ENCODE measurements around the gene IGFN1.
A peak's percentile ranks its signal among the peaks of the same experiment; 100 is the strongest.
"Not testable (repeated sequence)": the region's sequence is repeated elsewhere in the genome, so short reads cannot be mapped to it uniquely, and the experiment has no call there.

IGFN1 gene

GRCh38 chr1:201253906-201254624 is 63.4 kb downstream of the IGFN1 start:
- Histone ChIP-seq H3K9me3 (ENCODE audit: control insufficient read depth, low read length) (no peaks in the 10 kb centered on the region), H3K27me3 (replicated peaks; ENCODE audit: control insufficient read depth, insufficient read depth, low read length, poor library complexity, severe bottlenecking) (no peaks in the 10 kb centered on the region), H3K4me3 (ENCODE audit: insufficient read depth, low read depth, low read length, poor library complexity, severe bottlenecking) (no peak overlapping the region), H3K36me3 (ENCODE audit: control insufficient read depth, insufficient read depth, low read length) (no peaks in the 10 kb centered on the region), H3K4me1 (ENCODE audit: control insufficient read depth, insufficient read depth, low read length, poor library complexity, severe bottlenecking) (no peaks in the 10 kb centered on the region), H3K27ac (ENCODE audit: insufficient read depth, low read length, poor library complexity, severe bottlenecking) (no peak overlapping the region)
- no peak for DNase-seq

DNA sequence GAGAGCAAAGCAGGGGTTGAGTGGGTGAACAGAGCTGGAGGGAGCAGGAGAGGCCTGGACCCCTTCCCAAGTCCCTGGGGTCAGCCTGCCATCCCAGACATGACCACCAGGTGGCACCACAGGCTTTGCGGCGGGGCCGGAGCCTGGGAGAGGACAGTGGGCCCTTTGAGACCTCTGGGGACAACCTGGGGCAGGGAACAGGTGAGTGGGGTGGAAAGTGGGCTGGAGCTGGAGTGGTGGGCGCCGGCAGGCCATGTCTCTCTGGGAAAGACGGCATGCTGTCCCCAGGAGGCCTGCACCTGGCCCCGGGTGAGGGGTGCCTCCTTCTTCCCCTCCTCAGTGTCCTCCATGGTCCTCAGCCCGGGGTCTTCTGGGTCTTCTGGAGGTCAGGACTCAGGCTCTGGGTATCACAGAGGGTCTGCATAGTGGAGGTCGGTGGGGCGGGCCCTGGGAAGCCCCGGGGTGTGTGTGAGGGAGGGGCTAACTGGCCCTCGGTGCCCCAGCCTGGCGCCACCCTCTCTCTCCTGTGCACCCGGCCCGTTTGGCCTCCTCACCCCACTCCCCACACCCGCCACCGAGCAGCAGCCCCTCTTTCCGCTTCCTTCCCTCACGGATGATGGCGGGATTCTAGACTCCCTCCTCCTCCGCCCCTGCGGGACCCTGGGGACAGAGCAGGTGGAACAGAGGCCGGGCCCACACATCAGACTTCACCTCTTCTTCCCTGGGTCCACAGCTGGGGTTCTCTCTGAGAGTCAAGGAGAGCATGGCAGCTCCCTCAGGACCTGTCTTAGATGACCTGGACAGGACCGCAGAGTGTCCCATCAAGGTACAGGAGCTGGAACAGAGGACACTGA is 64.2 kb downstream of the IGFN1 start:
- H3K4me3 ChIP-seq (ENCODE audit: insufficient read depth, low read depth, low read length, poor library complexity, severe bottlenecking) = no peak overlapping the region
- H3K27me3 ChIP-seq (replicated peaks; ENCODE audit: control insufficient read depth, insufficient read depth, low read length, poor library complexity, severe bottlenecking) = no peaks in the 10 kb centered on the region
- H3K27ac ChIP-seq (ENCODE audit: insufficient read depth, low read length, poor library complexity, severe bottlenecking) = no peak overlapping the region
- no peaks in the 10 kb centered on the region for H3K36me3 ChIP-seq (ENCODE audit: control insufficient read depth, insufficient read depth, low read length)
- DNase-seq = peak in 2 of 3 donors; percentile 25 to 39
- no peaks in the 10 kb centered on the region for H3K9me3 ChIP-seq (ENCODE audit: control insufficient read depth, low read length)
- H3K4me1 ChIP-seq (ENCODE audit: control insufficient read depth, insufficient read depth, low read length, poor library complexity, severe bottlenecking) = no peaks in the 10 kb centered on the region

DNA sequence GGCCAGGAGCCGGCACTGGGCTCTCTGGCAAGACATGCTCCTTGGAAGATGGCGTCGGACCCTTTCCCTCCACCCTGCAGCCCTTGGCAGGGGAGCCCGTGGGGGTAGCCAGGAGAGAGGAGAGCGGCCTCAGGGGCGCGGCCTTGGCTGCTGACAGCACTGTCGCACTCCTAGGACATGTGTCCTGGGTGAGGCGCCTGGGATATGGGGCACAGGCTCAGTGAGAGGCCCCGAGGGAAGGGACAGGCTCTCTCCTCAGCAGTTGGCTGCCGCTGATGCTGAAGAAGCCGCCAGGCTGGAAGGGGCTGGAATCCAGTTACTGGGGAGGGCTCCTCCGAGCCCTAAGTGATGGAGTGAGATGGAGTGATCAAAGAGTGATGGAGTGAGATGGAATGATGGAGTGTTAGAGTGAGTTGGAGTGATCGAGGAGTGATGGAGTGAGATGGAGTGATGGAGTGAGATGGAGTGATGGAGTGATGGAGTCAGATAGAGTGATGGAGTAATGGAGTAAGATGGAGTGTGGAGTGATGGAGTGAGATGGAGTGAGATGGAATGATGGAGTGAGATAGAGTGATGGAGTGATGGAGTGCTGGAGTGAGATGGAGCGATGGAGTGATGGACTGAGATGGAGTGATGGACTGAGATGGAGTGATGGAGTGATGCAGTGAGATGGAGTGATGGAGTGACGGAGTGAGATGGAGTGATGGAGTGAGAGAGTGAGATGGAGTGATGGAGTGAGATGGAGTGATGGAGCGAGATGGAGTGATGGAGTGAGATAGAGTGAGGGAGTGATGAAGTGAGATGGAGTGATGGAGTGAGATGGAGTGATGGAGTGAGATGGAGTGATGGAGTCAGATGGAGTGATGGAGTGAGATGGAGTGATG is 65.1 kb downstream of the IGFN1 start:
- no peak for DNase-seq

DNA sequence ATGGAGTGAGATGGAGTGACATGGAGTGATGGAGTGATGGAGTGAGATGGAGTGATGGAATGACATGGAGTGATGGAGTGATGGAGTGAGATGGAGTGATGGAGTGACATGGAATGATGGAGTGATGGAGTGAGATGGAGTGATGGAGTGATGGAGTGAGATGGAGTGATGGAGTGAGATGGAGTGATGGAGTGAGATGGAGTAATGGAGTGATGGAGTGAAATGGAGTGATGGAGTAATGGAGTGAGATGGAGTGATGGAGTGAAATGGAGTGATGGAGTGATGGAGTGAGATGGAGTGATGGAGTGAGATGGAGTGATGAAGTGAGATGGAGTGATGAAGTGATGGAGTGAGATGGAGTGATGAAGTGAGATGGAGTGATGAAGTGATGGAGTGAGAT is 67.5 kb downstream of the IGFN1 start:
- not testable (repeated sequence) for H3K9me3 ChIP-seq (ENCODE audit: control insufficient read depth, low read length); H3K4me3 ChIP-seq (ENCODE audit: insufficient read depth, low read depth, low read length, poor library complexity, severe bottlenecking); H3K27ac ChIP-seq (ENCODE audit: insufficient read depth, low read length, poor library complexity, severe bottlenecking); H3K4me1 ChIP-seq (ENCODE audit: control insufficient read depth, insufficient read depth, low read length, poor library complexity, severe bottlenecking); H3K27me3 ChIP-seq (replicated peaks; ENCODE audit: control insufficient read depth, insufficient read depth, low read length, poor library complexity, severe bottlenecking); DNase-seq; H3K36me3 ChIP-seq (ENCODE audit: control insufficient read depth, insufficient read depth, low read length)

More for the DNA sequence above, 65.1 kb downstream of the IGFN1 start:
- Histone ChIP-seq H3K36me3 (ENCODE audit: control insufficient read depth, insufficient read depth, low read length) (no peaks in the 10 kb centered on the region), H3K4me1 (ENCODE audit: control insufficient read depth, insufficient read depth, low read length, poor library complexity, severe bottlenecking) (no peaks in the 10 kb centered on the region), H3K27me3 (replicated peaks; ENCODE audit: control insufficient read depth, insufficient read depth, low read length, poor library complexity, severe bottlenecking) (no peaks in the 10 kb centered on the region), H3K9me3 (ENCODE audit: control insufficient read depth, low read length) (no peaks in the 10 kb centered on the region), H3K4me3 (ENCODE audit: insufficient read depth, low read depth, low read length, poor library complexity, severe bottlenecking) (no peak overlapping the region), H3K27ac (ENCODE audit: insufficient read depth, low read length, poor library complexity, severe bottlenecking) (no peak overlapping the region)

DNA sequence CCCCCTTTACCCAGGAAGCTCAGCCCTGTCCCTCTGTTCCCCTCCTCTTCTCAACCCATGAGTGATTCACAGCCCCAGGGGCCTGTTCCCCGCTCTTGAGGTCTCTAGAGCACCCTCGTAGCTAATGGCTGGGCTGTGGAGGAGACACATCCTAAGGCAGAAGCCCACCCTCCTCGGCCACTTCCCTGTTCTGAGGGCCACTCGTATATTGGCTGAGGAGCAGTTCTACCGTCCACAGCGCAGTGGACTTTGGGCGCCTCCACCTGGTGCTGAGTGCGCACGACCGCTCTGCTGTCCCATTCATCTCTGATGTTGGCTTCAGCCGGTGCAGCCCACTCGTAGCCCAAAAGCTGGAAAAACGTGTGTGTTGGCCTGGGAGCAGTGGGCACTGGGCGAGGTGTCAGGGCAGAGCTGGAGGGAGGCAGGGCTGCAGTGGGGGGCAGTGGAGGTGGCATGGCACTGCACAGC is 68.2 kb downstream of the IGFN1 start:
- Histone ChIP-seq H3K36me3 (ENCODE audit: control insufficient read depth, insufficient read depth, low read length) (no peaks in the 10 kb centered on the region), H3K4me3 (ENCODE audit: insufficient read depth, low read depth, low read length, poor library complexity, severe bottlenecking) (no peak overlapping the region)

GRCh38 chr1:201259476-201260235 is 69.0 kb downstream of the IGFN1 start:
- H3K27ac ChIP-seq (ENCODE audit: insufficient read depth, low read length, poor library complexity, severe bottlenecking) = no peak overlapping the region
- no peaks in the 10 kb centered on the region for H3K4me1 ChIP-seq (ENCODE audit: control insufficient read depth, insufficient read depth, low read length, poor library complexity, severe bottlenecking)
- no peak overlapping the region for H3K4me3 ChIP-seq (ENCODE audit: insufficient read depth, low read depth, low read length, poor library complexity, severe bottlenecking)
- DNase-seq = no peak
- no peaks in the 10 kb centered on the region for H3K9me3 ChIP-seq (ENCODE audit: control insufficient read depth, low read length)
- H3K27me3 ChIP-seq (replicated peaks; ENCODE audit: control insufficient read depth, insufficient read depth, low read length, poor library complexity, severe bottlenecking) = no peaks in the 10 kb centered on the region
- H3K36me3 ChIP-seq (ENCODE audit: control insufficient read depth, insufficient read depth, low read length) = no peaks in the 10 kb centered on the region

More for the DNA sequence above, 68.2 kb downstream of the IGFN1 start:
- no peak for DNase-seq
- Histone ChIP-seq H3K4me1 (ENCODE audit: control insufficient read depth, insufficient read depth, low read length, poor library complexity, severe bottlenecking) (no peaks in the 10 kb centered on the region), H3K9me3 (ENCODE audit: control insufficient read depth, low read length) (no peaks in the 10 kb centered on the region), H3K27ac (ENCODE audit: insufficient read depth, low read length, poor library complexity, severe bottlenecking) (no peak overlapping the region), H3K27me3 (replicated peaks; ENCODE audit: control insufficient read depth, insufficient read depth, low read length, poor library complexity, severe bottlenecking) (no peaks in the 10 kb centered on the region)

GRCh38 chr1:201260236-201260590 is 69.6 kb downstream of the IGFN1 start:
- Histone ChIP-seq H3K4me3 (ENCODE audit: insufficient read depth, low read depth, low read length, poor library complexity, severe bottlenecking) (no peak overlapping the region), H3K36me3 (ENCODE audit: control insufficient read depth, insufficient read depth, low read length) (no peaks in the 10 kb centered on the region), H3K27me3 (replicated peaks; ENCODE audit: control insufficient read depth, insufficient read depth, low read length, poor library complexity, severe bottlenecking) (no peaks in the 10 kb centered on the region), H3K9me3 (ENCODE audit: control insufficient read depth, low read length) (no peaks in the 10 kb centered on the region), H3K4me1 (ENCODE audit: control insufficient read depth, insufficient read depth, low read length, poor library complexity, severe bottlenecking) (no peaks in the 10 kb centered on the region), H3K27ac (ENCODE audit: insufficient read depth, low read length, poor library complexity, severe bottlenecking) (no peak overlapping the region)
- DNase-seq = no peak

GRCh38 chr1:201260648-201261311 is 70.2 kb downstream of the IGFN1 start:
- H3K27me3 ChIP-seq (replicated peaks; ENCODE audit: control insufficient read depth, insufficient read depth, low read length, poor library complexity, severe bottlenecking) = no peaks in the 10 kb centered on the region
- no peak for DNase-seq
- no peak overlapping the region for H3K4me3 ChIP-seq (ENCODE audit: insufficient read depth, low read depth, low read length, poor library complexity, severe bottlenecking)
- H3K36me3 ChIP-seq (ENCODE audit: control insufficient read depth, insufficient read depth, low read length) = no peaks in the 10 kb centered on the region
- H3K27ac ChIP-seq (ENCODE audit: insufficient read depth, low read length, poor library complexity, severe bottlenecking) = no peak overlapping the region
- H3K4me1 ChIP-seq (ENCODE audit: control insufficient read depth, insufficient read depth, low read length, poor library complexity, severe bottlenecking) = no peaks in the 10 kb centered on the region
- no peaks in the 10 kb centered on the region for H3K9me3 ChIP-seq (ENCODE audit: control insufficient read depth, low read length)

All from effector memory CD4-positive, alpha-beta T cell (primary cell).